H9 (cell line): ENCODE measurements around the gene PID1. TPM values are rescaled to one million over a fixed set of nuclear protein-coding genes. Genes with fewer than 3 reads are reported as not detected.

Experiments used
- DNase-seq: peaks from one replicate; pipeline ENCODE4 v3.0.0-alpha.2; 2017
- H2AFZ ChIP-seq: one replicate; pipeline ENCODE4 v1.6.1; 2013; ENCODE audit warnings: mild to moderate bottlenecking, low read length, control low read depth, moderate library complexity
- H2AK5ac ChIP-seq: 2 replicates; pipeline ENCODE4 v1.6.1; 2013; ENCODE audit warnings: low read length, control low read depth, mixed read lengths; ENCODE audit not compliant: insufficient read length
- H2BK120ac ChIP-seq: one replicate; pipeline ENCODE4 v1.6.1; 2013; ENCODE audit warnings: low read depth, mild to moderate bottlenecking, low read length, control low read depth, inconsistent platforms; ENCODE audit not compliant: poor library complexity, severe bottlenecking
- H2BK12ac ChIP-seq: 2 replicates; pipeline ENCODE4 v1.6.1; 2013; ENCODE audit warnings: low read length, control low read depth, mixed read lengths, low read depth; ENCODE audit not compliant: insufficient read length
- H2BK15ac ChIP-seq: 2 replicates; pipeline ENCODE4 v1.6.1; 2013; ENCODE audit warnings: low read depth, low read length, control low read depth
- H2BK20ac ChIP-seq: one replicate; pipeline ENCODE4 v1.6.1; 2013; ENCODE audit warnings: low read depth, mild to moderate bottlenecking, low read length, control low read depth, inconsistent platforms; ENCODE audit not compliant: poor library complexity, severe bottlenecking
- H2BK5ac ChIP-seq: 2 replicates; pipeline ENCODE4 v1.6.1; 2013; ENCODE audit warnings: low read length, control low read depth, mixed read lengths; ENCODE audit not compliant: insufficient read length
- H3K14ac ChIP-seq: 2 replicates; pipeline ENCODE4 v1.6.1; 2013; ENCODE audit warnings: low read length, control low read depth; ENCODE audit not compliant: insufficient read depth
- H3K18ac ChIP-seq: 2 replicates; pipeline ENCODE4 v1.6.1; 2013; ENCODE audit warnings: low read depth, mild to moderate bottlenecking, mixed read lengths, low read length, control low read depth; ENCODE audit not compliant: insufficient read length
- H3K23ac ChIP-seq: 2 replicates; pipeline ENCODE4 v1.6.1; 2013; ENCODE audit warnings: low read length, control low read depth, mixed read lengths, low read depth; ENCODE audit not compliant: insufficient read length
- H3K23me2 ChIP-seq: 2 replicates; pipeline ENCODE4 v1.6.1; 2013; ENCODE audit warnings: low read depth, mild to moderate bottlenecking, mixed read lengths, low read length, control low read depth; ENCODE audit not compliant: insufficient read length, poor library complexity, severe bottlenecking
- H3K27ac ChIP-seq: 2 replicates; pipeline ENCODE4 v1.5.1; 2013; ENCODE audit warnings: low read length, control low read depth, mixed read lengths, low read depth; ENCODE audit not compliant: insufficient read length
- H3K27me3 ChIP-seq: 2 replicates; pipeline ENCODE4 v1.6.1; 2013; ENCODE audit warnings: low read length, control low read depth, inconsistent platforms; ENCODE audit not compliant: insufficient read depth
- H3K4ac ChIP-seq: 2 replicates; pipeline ENCODE4 v1.6.1; 2013; ENCODE audit warnings: low read depth, mild to moderate bottlenecking, control low read depth, inconsistent platforms, low read length, moderate library complexity
- H3K4me1 ChIP-seq: 2 replicates; pipeline ENCODE4 v1.6.1; 2013; ENCODE audit warnings: low read length, control low read depth, inconsistent platforms; ENCODE audit not compliant: insufficient read depth
- H3K4me2 ChIP-seq: 2 replicates; pipeline ENCODE4 v1.6.1; 2013; ENCODE audit warnings: low read length, control low read depth, mixed read lengths; ENCODE audit not compliant: insufficient read length, insufficient read depth
- H3K56ac ChIP-seq: 2 replicates; pipeline ENCODE4 v1.6.1; 2013; ENCODE audit warnings: low read depth, mild to moderate bottlenecking, mixed read lengths, low read length, control low read depth; ENCODE audit not compliant: insufficient read length
- H3K79me1 ChIP-seq: 2 replicates; pipeline ENCODE4 v1.6.1; 2013; ENCODE audit warnings: low read depth, mild to moderate bottlenecking, moderate library complexity, low read length, control low read depth, inconsistent platforms; ENCODE audit not compliant: insufficient read depth, poor library complexity, severe bottlenecking
- H3K79me2 ChIP-seq: 2 replicates; pipeline ENCODE4 v1.6.1; 2013; ENCODE audit warnings: low read length, control low read depth, inconsistent platforms; ENCODE audit not compliant: insufficient read depth
- H3K9ac ChIP-seq: 2 replicates; pipeline ENCODE4 v1.6.1; 2013; ENCODE audit warnings: low read length, control low read depth, mixed read lengths; ENCODE audit not compliant: insufficient read length; ENCODE audit errors: extremely low read depth
- H3K9me3 ChIP-seq: one replicate; pipeline ENCODE4 v1.6.1; 2013; ENCODE audit warnings: low read depth, low read length, inconsistent platforms; ENCODE audit not compliant: control insufficient read depth
- H3T11ph ChIP-seq: one replicate; pipeline ENCODE4 v1.6.1; 2013; ENCODE audit warnings: mild to moderate bottlenecking, low read length, control low read depth, inconsistent platforms
- H4K20me1 ChIP-seq: one replicate; pipeline ENCODE4 v1.6.1; 2013; ENCODE audit not compliant: control insufficient read depth, insufficient read length, insufficient read depth
- H4K5ac ChIP-seq: 2 replicates; pipeline ENCODE4 v1.6.1; 2013; ENCODE audit warnings: low read depth, mild to moderate bottlenecking, mixed read lengths, low read length, control low read depth; ENCODE audit not compliant: insufficient read length
- H4K8ac ChIP-seq: replicated peaks from 2 replicates; pipeline ENCODE4 v1.6.1; 2013; ENCODE audit warnings: low read length, control low read depth, mixed read lengths, low read depth; ENCODE audit not compliant: insufficient read length
- H4K91ac ChIP-seq: 2 replicates; pipeline ENCODE4 v1.6.1; 2013; ENCODE audit warnings: low read depth, mild to moderate bottlenecking, moderate library complexity, mixed read lengths, low read length, control low read depth; ENCODE audit not compliant: insufficient read length
- H3K27ac Mint-ChIP-seq, 3 experiments: 2 replicates in 2 of 3; 3 replicates in 1 of 3; pipeline ENCODE4 v1.8.0; 2020 to 2021; ENCODE audit warnings: mixed read lengths in 3 of 3, mild to moderate bottlenecking in 1 of 3, moderate library complexity in 1 of 3
- H3K27me3 Mint-ChIP-seq: 2 replicates; pipeline ENCODE4 v1.8.0; 2021; ENCODE audit warnings: low read depth, mild to moderate bottlenecking, moderate library complexity, mixed read lengths
- H3K36me3 Mint-ChIP-seq, 3 experiments: 2 replicates in 2 of 3; 3 replicates in 1 of 3; pipeline ENCODE4 v1.8.0; 2020 to 2021; ENCODE audit warnings: low read depth in 3 of 3, mixed read lengths in 3 of 3; ENCODE audit not compliant: insufficient read depth in 1 of 3
- H3K4me1 Mint-ChIP-seq, 2 experiments: 2 replicates each; pipeline ENCODE4 v1.8.0; 2020; ENCODE audit warnings: mixed read lengths in 2 of 2
- H3K4me3 Mint-ChIP-seq, 2 experiments: 2 replicates in 1 of 2; 3 replicates in 1 of 2; pipeline ENCODE4 v1.8.0; 2020 to 2021; ENCODE audit warnings: mild to moderate bottlenecking in 2 of 2, mixed read lengths in 2 of 2, moderate library complexity in 1 of 2
- H3K9me3 Mint-ChIP-seq, 2 experiments: 2 replicates in 1 of 2; 3 replicates in 1 of 2; pipeline ENCODE4 v1.8.0; 2020; ENCODE audit warnings: mild to moderate bottlenecking in 2 of 2, mixed read lengths in 2 of 2, moderate library complexity in 1 of 2
- CTCF ChIP-seq: fragments of 200-600 bp; sonication (generic); conservative IDR thresholded peaks from 3 replicates; pipeline ENCODE4 v1.8.0; 2021; ENCODE audit warnings: antibody characterized with exemption, mild to moderate bottlenecking
- WGBS: extraction: QIAGEN DNeasy Blood & Tissue Kit; methylation state at CpG from one replicate; pipeline ENCODE4 v1.1.7; 2013; ENCODE audit warnings: missing lambda C conversion rate, low lambda C conversion rate, mixed read lengths; ENCODE audit not compliant: insufficient read length; ENCODE audit errors: extremely low coverage; 5-methylcytosine and 5-hydroxymethylcytosine counted together
- total RNA-seq: library from RNA; stranded (reverse); gene quantifications from 2 replicates; pipeline ENCODE4 v1.2.1, GENCODE V29; 2021

PID1 gene
- total RNA-seq, 1 experiment from 2014 or later = 1.4 TPM

GRCh38 chr2:229051798-229052197 lies 219.3 kb downstream of the PID1 start:
- Histone ChIP-seq H4K8ac (no peak overlapping the region), H3K14ac (no peak overlapping the region), H2BK5ac (no peak overlapping the region), H2AK5ac (no peak overlapping the region), H3K4me2 (no peak overlapping the region), H2BK12ac (no peak overlapping the region), H3K9me3 (no peaks in the 10 kb centered on the region), H4K20me1 (no peaks in the 10 kb centered on the region), H3K9ac (no peak overlapping the region), H3K27ac (no peak overlapping the region), H3K27me3 (no peaks in the 10 kb centered on the region), H2AFZ (no peak overlapping the region), H3K4ac (no peak overlapping the region), H2BK20ac (no peak overlapping the region), H4K5ac (no peak overlapping the region), H3K79me1 (no peaks in the 10 kb centered on the region), H3K4me1 (no peaks in the 10 kb centered on the region), H3T11ph (no peak overlapping the region), H2BK120ac (no peak overlapping the region), H4K91ac (no peak overlapping the region), H3K56ac (no peak overlapping the region), H3K23me2 (no peaks in the 10 kb centered on the region), H2BK15ac (no peak overlapping the region), H3K18ac (no peak overlapping the region), H3K79me2 (no peaks in the 10 kb centered on the region), H3K23ac (no peak overlapping the region)
- H3K4me1 Mint-ChIP-seq = peaks cover 9 to 16% of the 10 kb centered on the region in 2 experiments; a peak in 3 of 4 replicates
- no CpG with 5 or more reads among the region's 2 CpGs for WGBS
- no peak overlapping the region for H3K4me3 Mint-ChIP-seq
- TF ChIP-seq CTCF = no peak
- no peaks in the 10 kb centered on the region for H3K9me3 Mint-ChIP-seq
- no peaks in the 10 kb centered on the region for H3K36me3 Mint-ChIP-seq
- no peaks in the 10 kb centered on the region for H3K27me3 Mint-ChIP-seq
- H3K27ac Mint-ChIP-seq = no peak overlapping the region
- no peak for DNase-seq
